HEK293 (cell line): ENCODE results near the gene ADAM33.

Source experiments
- CTCF ChIA-PET: fragments of 350-600 bp; formaldehyde crosslinking; extraction: SDS; loops from one replicate; lab custom pipeline; 2021; ENCODE audit warnings: antibody characterized with exemption; lab: Yijun Ruan, JAX
- POLR2A ChIA-PET: fragments of 300-600 bp; formaldehyde crosslinking; extraction: SDS; loops from one replicate; lab custom pipeline; 2020; ENCODE audit warnings: antibody characterized with exemption, inconsistent platforms; lab: Yijun Ruan, JAX
- H3K27ac ChIP-seq: fragments of 200-500 bp; sonication (Bioruptor generic); 2 replicates; pipeline ENCODE4 v1.5.1; 2014; ENCODE audit warnings: low read depth, low read length, control low read depth, inconsistent platforms; ENCODE audit errors: extremely low read depth
- H3K36me3 ChIP-seq, 2 experiments: fragments of 200-500 bp in 1 of 2; sonication (Bioruptor generic) in 1 of 2; 1 replicate in 1 of 2; 2 replicates in 1 of 2; pipeline ENCODE4 v1.5.1; 2014 to 2017; ENCODE audit warnings: inconsistent platforms in 2 of 2, low read length in 2 of 2; ENCODE audit not compliant: control insufficient read depth in 2 of 2, insufficient read depth in 1 of 2
- H3K4me1 ChIP-seq: fragments of 200-500 bp; sonication (Bioruptor generic); 2 replicates; pipeline ENCODE4 v1.5.1; 2014; ENCODE audit warnings: mild to moderate bottlenecking, low read length, inconsistent platforms; ENCODE audit not compliant: control insufficient read depth, insufficient read depth
- H3K4me3 ChIP-seq: 2 replicates; pipeline ENCODE4 v1.5.1; 2011; ENCODE audit warnings: low read depth, mild to moderate bottlenecking, control low read depth, low read length, moderate library complexity
- H3K9me3 ChIP-seq: fragments of 200-500 bp; sonication (Bioruptor generic); 2 replicates; pipeline ENCODE4 v1.5.1; 2014; ENCODE audit warnings: low read depth, low read length, inconsistent platforms; ENCODE audit not compliant: control insufficient read depth, insufficient read depth
- CTCF ChIP-seq: fragments of 450-650 bp; formaldehyde crosslinking; IDR thresholded peaks from 2 replicates; pipeline ENCODE4 v1.5.1; 2016; ENCODE audit warnings: missing biosample characterization, missing genetic modification characterization
- MEIS1 ChIP-seq: sonication (generic); formaldehyde crosslinking; IDR thresholded peaks from 2 replicates; pipeline ENCODE4 v1.8.1; 2022; ENCODE audit warnings: missing genetic modification reagents, mild to moderate bottlenecking, borderline replicate concordance
- SCRT1 ChIP-seq: fragments of 450-650 bp; formaldehyde crosslinking; IDR thresholded peaks from 2 replicates; pipeline ENCODE4 v1.5.1; 2016; ENCODE audit warnings: missing biosample characterization, missing genetic modification characterization, borderline replicate concordance
- ZBTB8A ChIP-seq: fragments of 450-650 bp; formaldehyde crosslinking; IDR thresholded peaks from 2 replicates; pipeline ENCODE4 v1.5.1; 2016; ENCODE audit warnings: missing biosample characterization, missing genetic modification characterization
- ZNF148 ChIP-seq: fragments of 450-650 bp; formaldehyde crosslinking; IDR thresholded peaks from 2 replicates; pipeline ENCODE4 v1.5.0; 2017; ENCODE audit warnings: missing biosample characterization, missing genetic modification characterization, borderline replicate concordance
- ZNF155 ChIP-seq: fragments of 450-650 bp; formaldehyde crosslinking; IDR thresholded peaks from 2 replicates; pipeline ENCODE4 v1.5.1; 2016; ENCODE audit warnings: missing biosample characterization, missing genetic modification characterization
- ZNF202 ChIP-seq: fragments of 450-650 bp; formaldehyde crosslinking; IDR thresholded peaks from 2 replicates; pipeline ENCODE4 v1.5.1; 2016; ENCODE audit warnings: missing biosample characterization, missing genetic modification characterization, borderline replicate concordance
- ZNF48 ChIP-seq: fragments of 450-650 bp; formaldehyde crosslinking; IDR thresholded peaks from 2 replicates; pipeline ENCODE4 v1.5.1; 2016; ENCODE audit warnings: missing biosample characterization, missing genetic modification characterization
- ZNF513 ChIP-seq: fragments of 450-650 bp; IDR thresholded peaks from 2 replicates; pipeline ENCODE4 v1.5.1; 2018; ENCODE audit warnings: missing biosample characterization, missing genetic modification characterization
- ZNF555 ChIP-seq: fragments of 450-650 bp; formaldehyde crosslinking; conservative IDR thresholded peaks from 2 replicates; pipeline ENCODE4 v1.5.1; 2017; ENCODE audit warnings: missing biosample characterization, mild to moderate bottlenecking, missing genetic modification characterization, inconsistent platforms
- ZNF600 ChIP-seq: fragments of 450-650 bp; formaldehyde crosslinking; IDR thresholded peaks from 2 replicates; pipeline ENCODE4 v1.5.1; 2016; ENCODE audit warnings: missing biosample characterization, missing genetic modification characterization
- ZSCAN16 ChIP-seq: fragments of 450-650 bp; formaldehyde crosslinking; IDR thresholded peaks from 2 replicates; pipeline ENCODE4 v1.5.1; 2016; ENCODE audit warnings: missing biosample characterization, missing genetic modification characterization
- ZXDB ChIP-seq: fragments of 450-650 bp; formaldehyde crosslinking; IDR thresholded peaks from 2 replicates; pipeline ENCODE4 v1.5.1; 2016; ENCODE audit warnings: missing biosample characterization, missing genetic modification characterization
- TF ChIP-seq, protein P1 (sequence below): fragments of 450-650 bp; formaldehyde crosslinking; IDR thresholded peaks from 2 replicates; pipeline ENCODE4 v1.5.1; 2016; ENCODE audit warnings: missing biosample characterization, missing genetic modification characterization

Gene ADAM33

DNA sequence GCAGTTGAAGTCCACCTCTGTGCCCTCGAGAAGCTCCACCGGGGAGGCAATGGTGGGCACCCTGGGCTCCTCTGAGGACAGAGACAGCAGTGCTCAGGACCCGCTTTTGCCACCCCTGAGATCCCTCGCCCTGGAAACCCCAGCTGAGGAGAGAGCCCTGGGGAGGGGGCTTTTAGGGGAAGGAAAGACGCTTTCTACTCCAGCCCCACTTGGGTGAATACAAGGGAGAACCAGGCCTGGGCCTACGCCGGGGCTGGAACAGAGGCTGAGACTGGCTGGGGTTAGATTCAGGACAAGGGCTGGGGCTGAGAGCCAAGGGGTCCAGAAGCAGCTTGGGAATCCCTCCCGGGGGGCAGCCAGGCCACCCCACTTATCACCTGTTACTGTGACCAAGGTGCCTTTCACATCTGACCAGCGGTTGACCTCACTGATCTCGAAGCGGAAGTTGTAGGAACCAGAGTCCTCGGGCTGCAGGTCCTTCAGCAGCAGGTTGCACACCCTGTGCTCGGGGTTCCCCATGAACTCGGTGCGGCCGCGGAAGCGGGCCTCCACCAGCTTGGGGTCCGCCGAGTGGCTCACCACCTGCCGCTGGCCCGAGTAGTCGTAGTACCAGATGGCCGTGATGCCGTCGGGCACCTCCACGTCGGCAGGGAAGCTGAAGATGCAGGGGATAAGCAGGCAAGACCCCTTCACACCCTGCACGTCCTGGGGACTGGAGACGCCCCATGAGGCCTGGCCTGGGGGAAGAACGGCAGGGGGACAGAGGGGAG is 24.3 kb upstream of the ADAM33 start:
- no peaks in the 10 kb centered on the region for H3K4me1 ChIP-seq
- ChIA-PET POLR2A (no interaction called here), CTCF (interaction anchor here (0.7 to 3.7 kb wide), 5 partner anchors 10 to 379 kb away, joined by 3 to 22 read pairs (median 4); no protein-coding TSS in a partner anchor)
- no peak overlapping the region for H3K4me3 ChIP-seq
- H3K36me3 ChIP-seq = no peaks in the 10 kb centered on the region
- no peak overlapping the region for H3K27ac ChIP-seq
- no peak for TF ChIP-seq ZNF48
- TF ChIP-seq ZNF202 (tag by site-specific recombination) = no peak
- H3K9me3 ChIP-seq = no peaks in the 10 kb centered on the region

- POLR2A ChIA-PET = no interaction called here
Measured at GRCh38 chr20:3705491-3705969, 23.7 kb upstream of the ADAM33 start.

More at GRCh38 chr20:3705491-3705969, 23.7 kb upstream of the ADAM33 start:
- no peak for TF ChIP-seq ZSCAN16
- TF ChIP-seq SCRT1 = no peak
- no peak for TF ChIP-seq ZNF555 (tag by site-specific recombination)
- TF ChIP-seq ZNF148 (tag by site-specific recombination) = no peak
- no peak for TF ChIP-seq ZNF600 (tag by site-specific recombination)
- no peak for TF ChIP-seq ZNF155 (tag by site-specific recombination)
- TF ChIP-seq ZNF513 (tag by site-specific recombination) = no peak
- TF ChIP-seq CTCF (tag by site-specific recombination) = no peak
- TF ChIP-seq ZXDB (tag by site-specific recombination) = no peak
- TF ChIP-seq, protein P1, sequence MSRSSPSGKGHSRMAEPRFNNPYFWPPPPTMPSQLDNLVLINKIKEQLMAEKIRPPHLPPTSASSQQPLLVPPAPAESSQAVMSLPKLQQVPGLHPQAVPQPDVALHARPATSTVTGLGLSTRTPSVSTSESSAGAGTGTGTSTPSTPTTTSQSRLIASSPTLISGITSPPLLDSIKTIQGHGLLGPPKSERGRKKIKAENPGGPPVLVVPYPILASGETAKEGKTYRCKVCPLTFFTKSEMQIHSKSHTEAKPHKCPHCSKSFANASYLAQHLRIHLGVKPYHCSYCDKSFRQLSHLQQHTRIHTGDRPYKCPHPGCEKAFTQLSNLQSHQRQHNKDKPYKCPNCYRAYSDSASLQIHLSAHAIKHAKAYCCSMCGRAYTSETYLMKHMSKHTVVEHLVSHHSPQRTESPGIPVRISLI (tag by site-specific recombination) = no peak
- TF ChIP-seq MEIS1 (CRISPR knock-in tag) = no peak
- TF ChIP-seq ZBTB8A (tag by site-specific recombination) = no peak
- Histone ChIP-seq H3K4me1 (no peaks in the 10 kb centered on the region), H3K9me3 (no peaks in the 10 kb centered on the region), H3K36me3 (no peaks in the 10 kb centered on the region), H3K27ac (no peak overlapping the region), H3K4me3 (no peak overlapping the region)
- CTCF ChIA-PET = interaction anchor here (1.2 to 3.7 kb wide), 3 partner anchors 10 to 142 kb away, joined by 4 to 20 read pairs (median 4); no protein-coding TSS in a partner anchor
